Measurements from ENCODE around the gene IL21R. TPM values are rescaled to one million over a fixed set of nuclear protein-coding genes. Genes with fewer than 3 reads are reported as not detected.

IL21R gene
- total and polyA plus RNA-seq, 9 of the 15 experiments (the other 6 are each of a cell fraction or from before 2014, with no cell fraction given) = 0.04 to 0.34 (median 0.18) TPM; not detected in 1

GRCh38 chr16:27403601-27403992 lies 1.6 kb downstream of the IL21R start:
- ChIA-PET POLR2A (interaction anchor here (0.6 kb wide), 2 partner anchors 157 to 1224 kb away, joined by 3 read pairs; no protein-coding TSS in a partner anchor), CTCF (ENCODE audit: low intra/inter-chr PET ratio) (no interaction called here)
- Histone ChIP-seq H3K9me1 (ENCODE audit: control insufficient read depth, insufficient read depth, low read length) (peaks cover 2% of the 10 kb centered on the region), H3K27me3 (ENCODE audit: control insufficient read depth in 2 of 2, insufficient read depth in 2 of 2, low read length in 2 of 2) (peaks cover 28 to 50% of the 10 kb centered on the region in 2 experiments), H2AFZ (ENCODE audit: low read depth, low read length) (no peak overlapping the region), H3K27ac (ENCODE audit: extremely low read depth, low read depth, low read length) (no peak overlapping the region), H3K4me3 (no peak overlapping the region), H3K9me3 (replicated peaks; ENCODE audit: control insufficient read depth, insufficient read depth, low read depth, low read length) (no peaks in the 10 kb centered on the region), H3K4me1 (replicated peaks in 1 of 2; ENCODE audit: control insufficient read depth in 2 of 2, insufficient read depth in 2 of 2, low read length in 2 of 2) (peaks cover 0 to 7% of the 10 kb centered on the region in 2 experiments; a peak in 4 of 5 replicates), H3K36me3 (ENCODE audit: control insufficient read depth, insufficient read depth, low read length) (no peaks in the 10 kb centered on the region), H4K20me1 (replicated peaks; ENCODE audit: control insufficient read depth, insufficient read depth, low read length) (peaks cover 4% of the 10 kb centered on the region; the same call in 1 of the 2 replicates), H3K9ac (ENCODE audit: insufficient read depth in 1 of 2, low read depth in 2 of 2, low read length in 2 of 2) (no peak overlapping the region), H3K79me2 (ENCODE audit: control insufficient read depth, insufficient read depth, low read length) (no peaks in the 10 kb centered on the region), H3K4me2 (ENCODE audit: insufficient read depth, low read length) (no peak overlapping the region)
- TF ChIP-seq BCOR (IDR thresholded peaks at IDR 0.05) = peak; percentile 35; the same call in 1 of the 2 replicates
- no peak for TF ChIP-seq E2F6 (IDR thresholded peaks at IDR 0.05; ENCODE audit: borderline replicate concordance in 1 of 2, extremely low read depth in 1 of 2, insufficient read depth in 1 of 2, insufficient read length in 1 of 2, low read depth in 1 of 2, low read length in 1 of 2, poor library complexity in 1 of 2, severe bottlenecking in 1 of 2)
- no peak for TF ChIP-seq ZBTB9 (CRISPR knock-in tag; IDR thresholded peaks at IDR 0.05)
- no peak for TF ChIP-seq ELF2 (CRISPR knock-in tag; IDR thresholded peaks at IDR 0.05)
- TF ChIP-seq ZNF277 (CRISPR knock-in tag; IDR thresholded peaks at IDR 0.05; ENCODE audit: borderline replicate concordance) = no peak
- TF ChIP-seq TAF7 (tag; IDR thresholded peaks at IDR 0.05) = no peak
- no peak for TF ChIP-seq KDM4B (IDR thresholded peaks at IDR 0.05; ENCODE audit: borderline replicate concordance in 2 of 2, low read depth in 1 of 2)
- no peak for TF ChIP-seq ARID4B (CRISPR knock-in tag; IDR thresholded peaks at IDR 0.05)
- peak; percentile 52 for TF ChIP-seq RBM25 (IDR thresholded peaks at IDR 0.05; ENCODE audit: low read depth, low read length, severe bottlenecking)
- no TSS peak for BruUV-seq (replicated peaks)
- 3% methylated on average over 6 of the region's 6 CpGs for WGBS (ENCODE audit: insufficient coverage, low coverage, missing lambda C conversion rate)
- FAIRE-seq = no peak
- intact Hi-C loops (cut with micrococcal nuclease) = no loop called here
- in situ Hi-C loops (cut with MboI) = no loop called here
- no peak for DNase-seq (ENCODE audit: extremely low read depth in 1 of 4, low spot score in 3 of 4)
- ATAC-seq = no peak
